GM06990 (cell line): ENCODE results near the gene ALDH1A3.

ENCODE experiments used
- DNase-seq: peaks from one replicate; pipeline ENCODE4 v3.0.0-alpha.2; 2011; ENCODE audit not compliant: insufficient read length; ENCODE audit errors: extremely low read depth
- H3K27me3 ChIP-seq: replicated peaks from 2 replicates; pipeline ENCODE4 v1.6.0; 2011; ENCODE audit warnings: low read length; ENCODE audit not compliant: control insufficient read depth, insufficient read depth
- H3K36me3 ChIP-seq: 2 replicates; pipeline ENCODE4 v1.5.1; 2011; ENCODE audit warnings: low read length; ENCODE audit not compliant: control insufficient read depth, insufficient read depth
- H3K4me3 ChIP-seq: replicated peaks from 2 replicates; pipeline ENCODE4 v1.5.1; 2011; ENCODE audit warnings: low read depth, mild to moderate bottlenecking, control low read depth, low read length
- TF ChIP-seq, protein P1 (sequence below): IDR thresholded peaks from 2 replicates; pipeline ENCODE4 v1.5.1; 2011; ENCODE audit warnings: low read length, control low read depth, mild to moderate bottlenecking, inconsistent platforms; ENCODE audit not compliant: insufficient read depth, poor library complexity, severe bottlenecking

The ALDH1A3 gene

DNA sequence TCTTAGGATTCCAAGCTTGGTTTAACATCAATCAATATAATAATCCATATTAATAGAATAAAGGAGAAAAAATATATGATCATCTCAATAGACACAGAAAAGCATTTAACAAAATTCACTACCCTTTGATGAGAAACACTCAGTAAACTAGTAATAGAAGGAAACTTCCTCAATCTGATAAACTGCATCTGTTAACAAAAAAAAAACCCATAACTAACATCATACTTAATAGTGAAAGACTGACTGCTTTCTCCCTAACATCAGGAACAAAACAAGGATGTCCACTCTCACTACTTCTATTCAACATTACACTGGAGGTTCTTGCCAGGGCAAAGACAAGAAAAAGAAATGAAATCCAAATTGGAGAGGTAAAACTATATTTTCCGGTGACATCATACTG, 70.1 kb downstream of the ALDH1A3 start:
- DNase-seq: no peak
- TF ChIP-seq, protein P1, sequence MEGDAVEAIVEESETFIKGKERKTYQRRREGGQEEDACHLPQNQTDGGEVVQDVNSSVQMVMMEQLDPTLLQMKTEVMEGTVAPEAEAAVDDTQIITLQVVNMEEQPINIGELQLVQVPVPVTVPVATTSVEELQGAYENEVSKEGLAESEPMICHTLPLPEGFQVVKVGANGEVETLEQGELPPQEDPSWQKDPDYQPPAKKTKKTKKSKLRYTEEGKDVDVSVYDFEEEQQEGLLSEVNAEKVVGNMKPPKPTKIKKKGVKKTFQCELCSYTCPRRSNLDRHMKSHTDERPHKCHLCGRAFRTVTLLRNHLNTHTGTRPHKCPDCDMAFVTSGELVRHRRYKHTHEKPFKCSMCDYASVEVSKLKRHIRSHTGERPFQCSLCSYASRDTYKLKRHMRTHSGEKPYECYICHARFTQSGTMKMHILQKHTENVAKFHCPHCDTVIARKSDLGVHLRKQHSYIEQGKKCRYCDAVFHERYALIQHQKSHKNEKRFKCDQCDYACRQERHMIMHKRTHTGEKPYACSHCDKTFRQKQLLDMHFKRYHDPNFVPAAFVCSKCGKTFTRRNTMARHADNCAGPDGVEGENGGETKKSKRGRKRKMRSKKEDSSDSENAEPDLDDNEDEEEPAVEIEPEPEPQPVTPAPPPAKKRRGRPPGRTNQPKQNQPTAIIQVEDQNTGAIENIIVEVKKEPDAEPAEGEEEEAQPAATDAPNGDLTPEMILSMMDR: no peak
- peaks cover 2% of the 10 kb centered on the region; the same call in 1 of the 2 replicates for H3K36me3 ChIP-seq
- H3K4me3 ChIP-seq: no peak overlapping the region
- H3K27me3 ChIP-seq: no peaks in the 10 kb centered on the region

DNA sequence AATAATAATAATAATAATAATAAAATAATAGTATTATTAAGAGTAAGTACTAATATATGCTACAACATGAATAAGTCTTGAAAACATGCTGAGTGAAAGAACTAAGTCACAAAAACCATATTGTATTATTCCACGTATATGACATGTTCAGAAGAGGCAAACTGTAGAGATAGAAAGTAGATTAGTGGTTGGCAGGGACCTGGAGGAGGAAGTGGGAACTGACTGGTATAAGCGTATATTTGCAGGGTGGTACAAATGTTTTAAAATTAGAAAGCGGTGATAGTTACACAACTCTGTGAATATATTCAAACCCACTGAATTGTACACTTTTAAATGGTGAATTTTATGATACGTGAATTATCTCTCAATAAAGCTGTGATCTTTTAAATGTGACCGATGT, 72.3 kb downstream of the ALDH1A3 start:
- H3K36me3 ChIP-seq: peaks cover 2% of the 10 kb centered on the region; the same call in 1 of the 2 replicates
- TF ChIP-seq, protein P1: no peak
- H3K27me3 ChIP-seq: no peaks in the 10 kb centered on the region
- no peak for DNase-seq
- H3K4me3 ChIP-seq: no peak overlapping the region

DNA sequence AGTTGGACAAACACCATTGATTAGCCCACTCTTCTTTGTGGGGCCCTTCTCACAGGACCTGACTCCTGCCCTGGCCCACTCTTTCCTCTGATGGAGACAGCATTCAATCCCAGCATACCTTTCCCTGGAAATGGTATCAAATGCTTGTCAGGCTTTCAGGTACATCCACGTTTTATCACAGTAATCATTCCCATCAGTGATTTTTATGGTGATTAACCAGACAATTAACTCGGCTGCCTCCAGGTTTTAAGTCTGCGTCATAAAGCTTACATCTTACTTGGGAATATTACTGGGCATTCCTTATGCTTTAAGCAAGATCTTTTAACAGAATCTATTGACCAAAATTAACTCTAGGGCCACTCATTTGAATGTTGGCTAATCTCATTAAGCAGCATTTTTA, 72.9 kb downstream of the ALDH1A3 start:
- TF ChIP-seq, protein P1: no peak
- Histone ChIP-seq H3K27me3 (no peaks in the 10 kb centered on the region), H3K36me3 (peaks cover 2% of the 10 kb centered on the region; the same call in 1 of the 2 replicates), H3K4me3 (no peak overlapping the region)
- DNase-seq: no peak

DNA sequence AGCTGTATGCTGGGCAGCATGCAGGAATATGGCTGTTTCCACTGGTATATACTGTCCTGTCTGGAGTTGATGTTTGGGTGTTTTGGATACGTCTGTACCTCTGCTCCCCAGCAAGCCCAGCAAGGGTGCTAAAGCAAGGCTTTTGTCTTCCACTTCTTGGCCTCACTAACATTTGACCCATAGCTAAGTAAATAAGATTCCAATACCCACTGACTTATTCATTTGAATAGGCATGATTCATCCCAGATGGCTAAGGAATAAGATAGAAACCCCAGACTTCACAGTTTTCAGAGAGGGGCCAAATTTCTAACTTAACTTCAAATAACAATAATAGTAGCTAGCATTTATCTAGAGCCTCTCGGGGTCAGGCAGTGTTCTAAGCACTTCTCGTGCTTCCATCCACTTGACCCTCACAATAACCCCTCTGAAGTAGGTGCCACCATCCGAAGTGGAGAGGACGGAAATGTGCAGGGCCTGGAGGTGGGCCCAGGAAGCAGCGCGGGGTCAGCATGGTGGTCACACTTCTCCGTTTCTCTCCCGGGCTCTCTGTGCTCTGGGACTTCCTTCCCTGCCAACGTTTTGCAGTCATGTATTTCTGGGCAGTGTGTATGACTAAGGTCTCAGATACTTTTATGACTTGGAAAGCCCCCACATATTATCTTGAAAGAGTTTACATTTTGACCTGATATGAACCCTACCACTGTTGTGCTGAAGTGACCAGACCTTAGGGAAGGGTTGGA, 78.9 kb downstream of the ALDH1A3 start:
- Histone ChIP-seq H3K27me3 (no peaks in the 10 kb centered on the region), H3K4me3 (no peak overlapping the region), H3K36me3 (peaks cover 5% of the 10 kb centered on the region)
- TF ChIP-seq, protein P1: no peak
- no peak for DNase-seq

DNA sequence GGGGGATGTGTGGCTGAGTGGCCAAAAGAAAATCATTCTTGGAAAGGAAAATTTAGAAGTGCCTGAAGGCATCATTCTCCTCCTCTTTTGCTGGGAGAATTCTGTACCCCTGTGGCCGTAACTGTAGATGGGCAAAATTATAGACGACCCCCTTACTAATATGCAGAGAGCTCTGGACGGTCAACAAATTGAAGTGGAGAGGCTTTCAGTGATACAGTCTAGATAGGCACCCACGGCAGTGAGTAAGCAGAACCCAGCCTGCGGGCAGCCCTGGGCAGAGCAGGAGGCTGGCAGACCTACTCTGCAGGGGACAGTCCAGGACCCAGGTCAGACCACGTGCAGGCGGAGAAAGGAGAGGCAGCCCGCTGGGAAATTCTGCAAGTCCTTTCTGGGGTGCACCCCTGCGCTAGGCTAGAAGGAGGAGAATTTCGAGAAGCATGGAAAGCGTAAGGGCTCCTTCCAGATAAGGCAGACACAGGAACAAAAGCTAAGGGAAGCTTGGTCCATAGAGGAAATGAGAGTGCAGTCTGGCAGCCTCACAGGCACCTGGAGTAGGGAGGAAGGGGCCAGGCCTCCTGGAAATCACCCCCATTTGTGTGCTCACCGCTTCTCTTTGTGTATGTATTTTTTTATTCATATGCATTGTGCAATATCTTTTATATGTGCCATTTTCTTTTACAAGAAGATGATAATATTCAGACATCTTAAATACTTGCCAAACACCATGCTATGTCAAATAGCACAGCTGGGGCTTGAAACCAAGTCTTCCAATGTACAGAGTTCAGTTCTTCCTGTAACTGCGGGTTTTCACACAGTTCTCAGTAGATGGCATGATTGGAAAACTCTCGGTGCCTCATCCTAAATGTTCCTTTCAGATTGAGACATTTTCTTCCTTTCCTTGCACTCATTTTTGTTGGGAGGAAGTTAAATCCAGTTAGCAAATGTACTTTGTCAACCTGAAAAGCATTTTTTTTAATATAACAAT, 79.7 kb downstream of the ALDH1A3 start:
- no peak for DNase-seq
- TF ChIP-seq, protein P1: no peak
- no peak overlapping the region for H3K4me3 ChIP-seq
- peaks cover 5% of the 10 kb centered on the region for H3K36me3 ChIP-seq
- H3K27me3 ChIP-seq: no peaks in the 10 kb centered on the region
